ENCODE results near the gene ATP2A1.
"Not testable (repeated sequence)": the region's sequence is repeated elsewhere in the genome, so short reads cannot be mapped to it uniquely, and the experiment has no call there.

ATP2A1 gene

DNA sequence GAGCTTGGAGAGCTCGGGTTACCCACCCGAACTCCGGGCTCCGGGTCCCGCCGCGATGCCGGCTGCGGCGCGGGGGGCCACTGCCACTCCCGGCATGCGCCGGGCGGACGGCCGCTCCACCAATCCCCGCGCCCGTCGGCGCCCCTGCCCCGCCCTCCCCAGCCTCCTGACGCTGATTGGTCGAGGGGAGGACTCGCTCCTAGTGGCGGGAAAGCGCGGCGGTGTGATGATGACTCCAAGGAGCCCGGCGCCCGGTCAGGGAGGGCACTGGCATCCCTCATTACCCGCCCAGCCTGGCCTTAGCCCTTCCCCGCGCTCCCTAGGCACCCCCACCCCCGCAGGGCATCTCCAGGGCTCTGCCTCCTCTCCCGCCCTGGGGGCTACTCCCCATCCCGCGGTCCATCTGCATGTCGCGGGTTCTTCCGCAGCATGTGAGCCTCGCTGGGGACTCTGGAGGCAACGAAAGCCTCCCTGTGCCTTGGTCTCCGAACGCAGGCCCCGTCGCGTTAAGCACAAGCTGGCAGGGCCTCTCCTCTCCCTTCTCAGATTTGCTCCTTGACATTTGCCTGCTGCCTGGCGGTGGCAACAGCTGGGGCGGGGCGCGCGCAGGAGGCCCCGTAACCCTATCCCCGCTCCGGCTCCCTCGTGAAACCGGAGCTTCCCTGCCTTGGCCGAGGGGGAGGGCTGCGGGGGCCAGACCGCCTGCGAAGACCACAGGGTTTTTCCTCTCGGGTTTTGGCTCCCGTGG is 1.7 kb downstream of the ATP2A1 start:
- in situ Hi-C loops (cut with HindIII; ENCODE audit: low sequenced_read_pairs) = loop anchor here (10.0 kb wide), 1 partner anchor 85 kb away; no protein-coding TSS in a partner anchor

DNA sequence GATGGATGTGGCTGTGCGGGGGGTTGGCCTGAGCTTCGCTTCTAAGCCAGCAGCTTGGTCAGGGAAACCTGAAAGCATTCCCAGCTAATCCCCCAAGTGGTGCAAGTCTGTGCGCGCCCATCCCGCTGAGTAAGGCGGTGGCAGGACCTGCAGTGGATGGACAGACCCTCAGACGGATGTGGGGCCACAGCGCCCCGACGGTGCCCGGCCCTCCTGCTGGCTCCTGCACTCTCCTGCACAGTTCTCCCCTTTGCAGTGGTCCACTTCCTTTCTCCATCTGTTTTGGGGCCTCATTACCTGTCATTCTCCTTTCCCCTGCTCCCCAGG is 2.3 kb downstream of the ATP2A1 start:
- in situ Hi-C loops (cut with HindIII; ENCODE audit: low sequenced_read_pairs) = no loop called here

DNA sequence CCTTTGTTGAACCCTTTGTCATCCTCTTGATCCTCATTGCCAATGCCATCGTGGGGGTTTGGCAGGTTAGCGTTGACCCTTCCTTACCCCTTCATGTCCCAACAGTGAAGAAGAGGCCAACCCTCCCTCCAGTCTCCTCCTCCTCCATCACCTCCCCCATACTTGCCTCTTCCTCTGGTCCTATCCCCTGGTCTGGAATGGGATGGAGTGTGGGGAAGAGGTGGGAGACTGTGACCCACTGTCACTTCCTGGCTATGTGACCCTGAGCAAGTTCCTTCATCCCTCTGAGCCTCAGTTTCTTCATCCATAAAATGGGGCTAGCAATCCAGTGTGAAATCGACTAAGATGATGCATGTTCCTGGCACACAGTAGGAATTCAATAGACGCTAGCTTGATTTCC is 2.7 kb downstream of the ATP2A1 start:
- in situ Hi-C loops (cut with HindIII; ENCODE audit: low sequenced_read_pairs) = no loop called here

DNA sequence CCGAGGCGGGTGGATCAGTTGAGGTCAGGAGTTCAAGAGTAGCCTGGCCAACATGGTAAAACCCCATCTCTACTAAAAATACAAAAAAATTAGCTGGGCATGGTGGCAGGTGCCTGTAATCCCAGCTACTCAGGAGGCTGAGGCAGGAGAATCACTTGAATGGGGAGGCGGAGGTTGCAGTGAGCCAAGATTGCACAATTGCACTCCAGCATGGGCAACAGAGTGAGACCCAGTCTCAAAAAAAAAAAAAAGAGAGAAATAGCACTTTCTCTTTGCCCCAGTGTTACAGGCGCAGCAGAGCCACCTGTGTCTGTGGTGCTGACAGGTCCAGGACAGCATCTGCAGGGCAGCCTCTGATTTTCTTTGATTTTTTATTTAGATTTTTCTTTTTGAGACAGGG is 3.3 kb downstream of the ATP2A1 start:
- in situ Hi-C loops (cut with HindIII; ENCODE audit: low sequenced_read_pairs) = not testable (repeated sequence)

DNA sequence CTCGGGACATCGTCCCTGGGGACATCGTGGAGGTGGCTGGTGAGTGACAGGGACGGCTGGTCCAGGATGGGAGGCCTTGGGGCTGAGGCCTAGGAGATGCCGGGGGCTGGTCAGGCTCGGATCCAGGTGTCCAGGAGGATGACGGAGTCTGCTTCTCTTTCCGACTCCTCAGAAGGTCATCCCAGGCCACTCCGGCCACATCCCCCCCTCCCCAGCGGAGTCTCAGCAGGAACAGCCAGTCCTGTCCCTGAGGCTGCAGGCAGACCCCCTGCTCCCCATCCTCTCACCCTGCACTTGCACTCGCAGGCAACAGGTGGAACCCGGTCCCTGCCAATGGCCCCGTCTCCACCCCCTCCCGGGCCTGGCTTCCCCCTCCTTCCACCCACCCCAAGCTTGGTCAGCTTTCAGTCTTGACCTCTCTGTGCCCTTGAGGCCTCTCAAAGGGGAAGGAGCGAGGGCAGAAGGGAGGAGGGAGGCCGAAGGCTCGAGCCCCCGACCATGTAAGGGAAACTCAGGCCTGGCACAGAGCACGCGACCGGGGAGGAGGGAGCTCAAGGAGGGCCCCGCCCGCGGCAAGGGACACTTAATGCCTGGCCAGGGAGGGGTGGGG is 4.4 kb downstream of the ATP2A1 start:
- in situ Hi-C loops (cut with HindIII; ENCODE audit: low sequenced_read_pairs) = no loop called here

DNA sequence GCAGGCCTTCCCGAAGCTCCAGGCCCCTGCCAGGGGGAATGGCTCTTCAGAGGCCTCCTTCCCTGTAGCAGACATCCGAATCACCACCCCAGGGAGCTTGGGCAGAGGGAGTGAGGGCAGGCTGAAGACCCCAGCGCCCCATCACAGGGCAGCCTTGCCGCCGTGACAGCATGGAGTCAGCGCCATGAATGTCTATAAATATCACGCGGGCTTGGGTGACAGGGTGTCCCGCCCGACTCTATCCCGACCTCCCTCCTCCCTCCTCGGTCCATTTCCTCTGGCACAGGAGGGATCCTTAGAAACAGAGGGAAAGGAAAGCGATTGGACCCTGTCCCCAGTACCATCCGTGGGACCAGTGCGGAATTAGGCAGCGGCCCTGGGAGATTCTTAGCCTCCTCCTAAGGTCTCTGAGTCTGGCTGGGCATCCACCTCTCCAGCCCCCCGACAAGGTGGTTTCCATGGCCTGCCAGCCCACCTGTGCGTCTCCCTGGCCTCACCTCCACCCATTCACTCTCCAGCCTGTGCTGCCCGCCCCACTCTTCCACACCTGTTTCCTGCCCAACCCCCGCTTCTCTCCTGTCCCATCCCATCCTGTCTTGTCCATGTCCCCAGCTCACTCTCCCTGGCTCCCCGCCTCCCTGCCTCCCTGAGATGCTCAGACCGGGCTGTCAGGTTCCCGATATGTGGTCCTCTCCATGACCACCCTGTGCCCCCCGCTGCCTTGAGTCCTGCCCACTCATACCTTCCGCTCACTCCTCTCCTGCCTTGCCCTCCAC is 5.1 kb downstream of the ATP2A1 start:
- in situ Hi-C loops (cut with HindIII; ENCODE audit: low sequenced_read_pairs) = no loop called here

DNA sequence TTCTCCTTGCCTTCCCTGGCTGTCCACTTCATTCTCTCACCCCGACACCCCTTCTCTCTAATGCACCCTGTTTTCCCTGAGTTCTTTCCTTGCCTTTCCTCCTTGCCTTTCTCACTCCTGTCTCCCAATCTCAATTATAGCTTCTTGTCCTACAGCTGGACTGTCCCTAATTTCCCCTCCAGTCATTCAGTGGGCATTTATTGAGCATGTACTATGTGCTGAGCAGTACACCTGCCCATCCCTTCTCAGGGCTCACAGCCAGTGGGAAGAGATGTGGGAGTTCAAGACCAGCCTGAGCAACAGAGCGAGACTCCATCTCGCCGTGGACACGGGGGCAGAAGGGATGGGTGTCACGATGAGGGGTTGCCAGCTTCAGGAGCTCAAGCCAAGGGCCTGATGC is 5.8 kb downstream of the ATP2A1 start:
- in situ Hi-C loops (cut with HindIII; ENCODE audit: low sequenced_read_pairs) = no loop called here

DNA sequence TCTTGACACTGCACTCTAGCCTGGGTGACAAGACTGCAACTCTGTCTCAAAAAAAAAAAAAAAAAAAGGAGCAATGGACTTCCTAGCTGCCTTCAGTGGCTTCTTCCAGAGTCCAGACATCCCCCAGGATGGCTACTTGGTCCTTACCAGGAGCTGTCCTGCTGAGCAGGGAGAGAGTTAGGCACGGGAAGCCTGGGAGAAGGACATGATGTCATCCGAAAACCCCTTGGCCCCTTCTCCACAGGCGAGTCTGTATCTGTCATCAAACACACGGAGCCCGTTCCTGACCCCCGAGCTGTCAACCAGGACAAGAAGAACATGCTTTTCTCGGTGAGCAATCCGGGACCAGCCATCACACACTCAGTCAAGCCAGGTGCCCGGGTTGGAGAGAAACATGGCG is 8.7 kb downstream of the ATP2A1 start:
- in situ Hi-C loops (cut with HindIII; ENCODE audit: low sequenced_read_pairs) = no loop called here

DNA sequence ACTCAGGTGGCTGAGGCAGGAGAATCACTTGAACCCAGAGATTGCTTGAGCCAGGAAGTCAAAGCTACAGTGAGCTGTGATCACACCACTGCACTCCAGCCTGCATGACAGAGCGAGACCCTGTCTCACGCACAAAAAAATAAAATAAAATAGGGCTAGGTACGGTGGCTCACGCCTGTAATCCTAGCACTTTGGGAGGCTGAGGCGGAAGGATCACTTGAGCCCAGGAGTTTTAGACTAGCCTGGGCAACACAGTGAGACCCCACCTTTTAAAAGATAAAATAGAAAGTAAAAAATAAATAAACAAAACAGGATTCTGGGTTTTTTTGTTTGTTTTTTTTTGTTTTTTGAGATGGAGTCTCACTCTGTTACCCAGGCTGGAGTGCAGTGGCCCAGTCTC is 12.1 kb downstream of the ATP2A1 start:
- in situ Hi-C loops (cut with HindIII; ENCODE audit: low sequenced_read_pairs) = not testable (repeated sequence)

DNA sequence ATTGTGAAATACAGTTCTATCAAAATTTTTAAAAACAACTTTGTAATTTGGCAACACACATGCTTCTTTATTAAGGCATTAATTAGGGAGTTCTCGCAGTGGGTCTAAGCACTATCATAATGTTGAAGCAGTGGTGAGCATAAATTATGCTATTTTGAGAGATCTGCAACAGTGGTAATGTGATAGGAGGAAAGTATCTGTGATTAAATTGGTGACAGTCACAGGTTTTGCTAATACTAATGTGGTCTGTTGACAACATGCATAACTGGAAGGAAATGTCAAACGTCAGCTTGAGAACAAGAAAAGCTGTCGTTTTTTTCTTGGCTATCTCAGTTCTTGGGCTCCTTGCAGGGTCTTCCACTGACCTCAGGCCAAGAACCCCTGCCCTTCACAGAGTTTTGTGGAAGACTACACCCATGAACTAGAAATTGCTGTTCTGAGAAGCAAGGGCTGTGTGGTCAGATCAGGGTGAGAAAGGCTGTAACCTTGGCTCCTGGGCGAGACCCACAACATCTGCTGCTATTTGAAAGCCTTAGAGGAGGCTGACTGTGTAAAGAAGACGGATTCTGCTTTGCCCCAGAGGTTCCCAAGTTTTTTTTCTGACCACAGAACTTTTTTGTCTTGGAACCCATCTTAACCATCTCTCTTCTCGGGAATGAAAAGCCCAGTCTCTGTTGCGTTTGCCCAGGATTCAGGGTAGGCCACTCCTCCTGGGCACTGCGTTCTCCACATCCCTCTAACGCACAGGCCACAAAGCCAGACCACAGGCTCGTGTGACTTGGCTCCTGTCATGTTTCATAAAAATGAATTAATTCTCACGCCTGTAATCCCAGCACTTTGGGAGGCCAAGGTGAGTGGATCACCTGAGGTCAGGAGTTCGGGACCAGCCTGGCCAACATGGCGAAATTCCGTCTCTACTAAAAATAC is 13.9 kb downstream of the ATP2A1 start:
- in situ Hi-C loops (cut with HindIII; ENCODE audit: low sequenced_read_pairs) = no loop called here

DNA sequence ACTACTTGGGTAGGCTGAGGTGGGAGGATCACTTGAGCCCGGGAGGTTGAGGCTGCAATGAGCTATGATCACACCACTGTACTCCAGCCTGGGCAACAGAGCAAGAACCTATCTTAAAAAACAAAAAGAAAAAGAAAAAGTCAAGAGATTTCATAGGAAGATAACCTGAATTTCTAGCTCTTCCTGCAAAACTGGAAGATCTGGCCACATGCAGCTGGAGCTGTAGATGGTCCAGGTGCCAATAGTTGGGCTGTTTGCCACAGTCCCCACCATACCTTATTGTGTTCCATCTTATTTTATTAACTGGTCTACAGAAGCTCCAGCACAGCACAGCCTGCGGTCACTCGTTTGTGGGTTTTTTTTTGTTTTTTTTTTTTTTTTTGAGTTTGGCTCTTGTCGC is 15.0 kb downstream of the ATP2A1 start:
- in situ Hi-C loops (cut with HindIII; ENCODE audit: low sequenced_read_pairs) = no loop called here

DNA sequence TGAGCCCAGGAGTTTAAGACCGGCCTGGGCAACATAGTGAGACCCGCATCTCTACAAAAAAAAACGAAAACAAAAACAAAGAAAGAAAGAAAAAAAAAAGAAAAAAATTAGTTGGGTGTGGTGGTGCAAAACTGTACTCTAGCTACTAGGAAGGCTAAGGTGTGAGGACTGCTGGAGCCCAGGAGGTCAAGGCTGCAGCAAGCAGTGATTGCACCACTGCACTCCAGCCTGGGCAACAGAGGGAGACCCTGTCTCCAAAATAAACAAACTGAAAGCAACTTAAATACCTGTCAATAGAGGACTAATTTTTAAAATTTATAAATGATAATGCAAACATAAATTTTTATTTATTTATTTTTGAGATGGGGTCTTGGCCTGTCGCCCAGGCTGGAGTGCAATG is 17.3 kb downstream of the ATP2A1 start:
- in situ Hi-C loops (cut with HindIII; ENCODE audit: low sequenced_read_pairs) = no loop called here

DNA sequence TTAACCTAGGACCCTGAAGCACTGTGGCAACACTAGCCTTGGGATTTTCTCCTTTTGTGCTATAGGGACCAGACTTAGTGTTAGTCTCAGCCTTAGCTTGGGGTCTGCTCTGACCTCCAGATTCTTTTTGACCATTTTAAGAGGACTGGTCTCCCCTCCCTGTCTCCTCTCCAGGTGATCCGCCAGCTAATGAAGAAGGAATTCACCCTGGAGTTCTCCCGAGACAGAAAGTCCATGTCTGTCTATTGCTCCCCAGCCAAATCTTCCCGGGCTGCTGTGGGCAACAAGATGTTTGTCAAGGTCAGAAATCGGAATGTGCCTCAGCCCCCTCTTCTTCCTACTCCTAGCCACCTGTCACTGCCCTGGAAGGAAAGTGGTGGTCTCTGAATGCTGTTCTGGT is 19.5 kb downstream of the ATP2A1 start:
- in situ Hi-C loops (cut with HindIII; ENCODE audit: low sequenced_read_pairs) = no loop called here

DNA sequence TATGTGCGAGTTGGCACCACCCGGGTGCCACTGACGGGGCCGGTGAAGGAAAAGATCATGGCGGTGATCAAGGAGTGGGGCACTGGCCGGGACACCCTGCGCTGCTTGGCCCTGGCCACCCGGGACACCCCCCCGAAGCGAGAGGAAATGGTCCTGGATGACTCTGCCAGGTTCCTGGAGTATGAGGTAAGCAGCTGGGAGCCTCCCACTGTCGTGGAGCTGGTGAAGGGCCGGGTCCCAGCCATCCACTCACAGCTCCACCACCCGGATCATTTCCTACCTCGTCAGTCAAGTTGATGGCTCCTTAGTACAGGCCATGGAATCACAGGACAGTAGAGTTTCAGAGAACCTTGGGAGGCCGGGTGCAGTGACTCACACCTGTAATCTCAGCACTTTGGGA is 20.0 kb downstream of the ATP2A1 start:
- in situ Hi-C loops (cut with HindIII; ENCODE audit: low sequenced_read_pairs) = no loop called here

DNA sequence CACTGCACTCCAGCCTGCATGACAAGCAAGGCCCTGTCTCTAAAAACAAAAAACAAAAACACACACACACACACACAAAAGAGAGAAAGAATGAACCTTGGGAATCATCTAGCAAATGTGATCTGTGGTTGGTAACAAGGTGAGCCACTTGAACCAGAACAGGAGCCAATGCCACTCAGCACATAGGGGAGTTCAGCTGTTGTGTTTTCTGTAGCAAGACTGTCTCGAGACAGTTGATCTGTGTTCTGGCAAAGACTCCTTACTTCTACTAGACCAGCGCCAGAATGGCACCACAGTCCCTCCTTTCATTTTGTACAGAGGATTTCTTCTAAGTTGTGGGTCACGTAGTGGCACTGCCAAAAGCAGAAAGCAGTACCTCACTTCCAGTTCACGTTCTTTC is 20.7 kb downstream of the ATP2A1 start:
- in situ Hi-C loops (cut with HindIII; ENCODE audit: low sequenced_read_pairs) = no loop called here

DNA sequence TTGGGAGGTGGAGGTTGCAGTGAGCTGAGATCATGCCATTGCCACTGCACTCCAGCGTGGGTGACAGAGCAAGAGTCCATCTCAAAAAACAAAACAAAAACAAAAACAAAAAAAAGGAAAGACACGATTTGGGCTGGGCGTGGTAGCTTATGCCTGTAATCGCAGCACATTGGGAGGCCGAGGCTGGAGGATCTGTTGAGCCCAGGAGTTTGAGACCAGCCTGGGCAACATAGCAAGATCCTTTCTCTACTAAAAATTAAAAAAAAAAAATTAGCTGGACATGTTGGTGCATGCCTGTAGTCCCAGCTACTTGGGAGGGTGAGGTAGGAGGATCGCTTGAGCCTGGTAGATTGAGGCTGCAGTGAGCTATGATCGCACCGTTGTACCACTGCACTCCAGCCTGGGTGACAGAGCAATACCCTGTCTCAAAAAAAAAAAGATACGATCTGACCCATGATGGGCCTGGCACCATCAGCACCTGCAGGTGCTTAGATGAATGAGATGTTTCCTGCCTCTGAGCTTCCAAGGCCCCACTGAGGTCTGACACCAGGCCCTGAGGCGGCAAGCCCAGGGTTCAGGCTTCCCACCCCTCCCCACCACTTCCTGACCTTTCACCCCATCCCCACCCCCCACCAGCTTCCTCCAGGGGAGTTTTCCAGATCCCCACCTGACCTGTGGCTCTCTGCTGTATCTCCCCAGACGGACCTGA is 21.7 kb downstream of the ATP2A1 start:
- in situ Hi-C loops (cut with HindIII; ENCODE audit: low sequenced_read_pairs) = no loop called here

DNA sequence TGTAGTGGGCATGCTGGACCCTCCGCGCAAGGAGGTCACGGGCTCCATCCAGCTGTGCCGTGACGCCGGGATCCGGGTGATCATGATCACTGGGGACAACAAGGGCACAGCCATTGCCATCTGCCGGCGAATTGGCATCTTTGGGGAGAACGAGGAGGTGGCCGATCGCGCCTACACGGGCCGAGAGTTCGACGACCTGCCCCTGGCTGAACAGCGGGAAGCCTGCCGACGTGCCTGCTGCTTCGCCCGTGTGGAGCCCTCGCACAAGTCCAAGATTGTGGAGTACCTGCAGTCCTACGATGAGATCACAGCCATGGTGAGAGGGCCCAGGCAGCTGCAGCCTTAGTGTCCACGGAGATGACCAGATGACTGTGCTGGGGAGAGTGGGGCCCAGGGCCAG is 22.3 kb downstream of the ATP2A1 start:
- in situ Hi-C loops (cut with HindIII; ENCODE audit: low sequenced_read_pairs) = no loop called here

DNA sequence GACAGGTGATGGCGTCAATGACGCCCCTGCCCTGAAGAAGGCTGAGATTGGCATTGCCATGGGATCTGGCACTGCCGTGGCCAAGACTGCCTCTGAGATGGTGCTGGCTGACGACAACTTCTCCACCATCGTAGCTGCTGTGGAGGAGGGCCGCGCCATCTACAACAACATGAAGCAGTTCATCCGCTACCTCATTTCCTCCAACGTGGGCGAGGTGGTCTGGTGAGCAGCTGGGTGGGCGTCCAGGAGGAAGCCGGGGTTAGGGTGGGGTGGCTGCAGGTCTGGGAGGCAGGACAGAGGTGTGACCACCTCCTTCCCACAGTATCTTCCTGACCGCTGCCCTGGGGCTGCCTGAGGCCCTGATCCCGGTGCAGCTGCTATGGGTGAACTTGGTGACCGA is 23.6 kb downstream of the ATP2A1 start:
- in situ Hi-C loops (cut with HindIII; ENCODE audit: low sequenced_read_pairs) = no loop called here

DNA sequence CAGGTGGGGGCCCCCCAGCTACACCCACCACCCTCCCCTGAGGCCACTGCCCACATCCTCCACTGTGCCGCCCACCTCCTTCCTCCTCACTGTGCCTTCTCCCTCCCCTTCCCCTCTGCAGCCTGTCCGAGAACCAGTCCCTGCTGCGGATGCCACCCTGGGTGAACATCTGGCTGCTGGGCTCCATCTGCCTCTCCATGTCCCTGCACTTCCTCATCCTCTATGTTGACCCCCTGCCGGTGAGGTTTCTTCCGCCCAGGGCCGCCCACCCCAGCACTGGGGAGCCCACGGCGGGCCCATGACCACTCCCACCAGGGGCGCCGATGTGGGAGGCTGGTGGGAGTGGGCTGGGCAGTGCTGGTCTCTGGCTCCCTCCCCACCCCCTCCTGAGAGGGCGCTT is 24.6 kb downstream of the ATP2A1 start:
- in situ Hi-C loops (cut with HindIII; ENCODE audit: low sequenced_read_pairs) = no loop called here

DNA sequence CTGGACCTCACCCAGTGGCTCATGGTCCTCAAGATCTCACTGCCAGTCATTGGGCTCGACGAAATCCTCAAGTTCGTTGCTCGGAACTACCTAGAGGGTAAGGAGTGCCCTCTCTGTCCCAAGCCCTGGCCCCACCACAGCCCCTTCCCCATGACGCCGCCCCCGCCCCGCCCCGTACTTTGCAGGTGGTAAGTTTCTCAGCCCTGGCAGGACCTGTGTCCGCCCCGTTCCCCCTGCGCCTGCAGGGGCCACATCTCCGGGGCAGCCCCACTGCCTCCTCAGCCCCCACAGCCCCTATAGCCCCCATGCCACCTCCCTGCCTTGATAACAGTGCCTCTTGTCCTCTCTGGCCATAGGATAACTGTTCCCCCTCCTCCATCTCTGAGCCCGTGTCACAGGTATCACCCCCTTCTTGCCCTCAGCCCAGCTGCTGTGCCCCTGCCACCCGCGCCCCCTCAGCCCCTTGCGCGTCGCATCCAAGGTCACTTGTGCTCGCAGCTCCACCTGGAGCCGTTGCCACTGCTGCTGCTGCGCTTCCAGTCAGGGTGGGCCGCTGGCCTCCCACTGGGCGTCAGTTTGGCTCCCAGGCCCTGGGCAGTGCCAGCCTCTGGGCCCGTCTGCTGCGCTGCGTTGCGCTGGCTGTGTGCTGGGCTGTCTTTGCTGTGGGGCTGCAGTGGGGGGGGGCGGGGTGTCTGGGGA is 25.2 kb downstream of the ATP2A1 start:
- in situ Hi-C loops (cut with HindIII; ENCODE audit: low sequenced_read_pairs) = no loop called here
